H1 (cell line): Measurements from ENCODE around the gene ILK.

Source experiments
- HDAC2 ChIP-seq, 2 experiments: fragments of 300-600 bp in 1 of 2; sonication (generic) in 1 of 2; IDR thresholded peaks; 2 replicates each; pipeline ENCODE4 v1.6.1; 2011 to 2012; ENCODE audit warnings: low read depth in 2 of 2, low read length in 2 of 2, mild to moderate bottlenecking in 2 of 2, moderate library complexity in 2 of 2, borderline replicate concordance in 1 of 2, inconsistent platforms in 1 of 2
- JUN ChIP-seq: IDR thresholded peaks from 2 replicates; pipeline ENCODE4 v1.6.1; 2011; ENCODE audit warnings: low read depth, mild to moderate bottlenecking, improper control_type of control experiment, low read length
- RXRA ChIP-seq: IDR thresholded peaks from 2 replicates; pipeline ENCODE4 v1.6.1; 2011; ENCODE audit warnings: low read depth, mild to moderate bottlenecking, low read length, moderate library complexity; ENCODE audit not compliant: insufficient read depth
- SIX5 ChIP-seq: IDR thresholded peaks from 2 replicates; pipeline ENCODE4 v1.6.1; 2011; ENCODE audit warnings: mild to moderate bottlenecking, low read depth, low read length
- TF ChIP-seq, protein P1 (sequence below), 3 experiments: IDR thresholded peaks; 1 replicate in 2 of 3; 2 replicates in 1 of 3; pipeline versions ENCODE4 v1.5.1 to v1.6.1; 2011; ENCODE audit warnings: low read length in 3 of 3, mild to moderate bottlenecking in 3 of 3, inconsistent platforms in 2 of 3, low read depth in 1 of 3, moderate library complexity in 1 of 3; ENCODE audit not compliant: insufficient read depth in 1 of 3; ENCODE audit errors: control extremely low read depth in 1 of 3

DNA sequence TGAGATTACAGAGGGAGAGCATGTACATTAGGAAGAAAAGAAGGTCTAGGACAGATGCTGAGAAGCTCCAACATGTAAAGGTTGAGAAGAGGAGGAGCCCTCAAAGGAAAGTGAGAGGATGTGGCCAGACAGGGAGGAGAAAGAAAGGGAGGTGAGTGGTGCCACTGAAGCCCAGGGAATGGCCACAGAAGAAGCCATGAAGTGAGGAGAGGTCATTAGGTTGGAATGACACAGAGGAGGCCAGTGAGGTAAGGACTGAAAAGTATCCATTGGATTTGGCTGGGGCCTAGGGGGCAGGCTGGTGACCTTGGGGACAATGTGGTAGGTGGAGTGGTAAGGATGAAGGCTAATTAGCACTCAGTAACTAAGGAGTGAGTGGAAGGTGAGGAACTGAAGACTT is 55.1 kb downstream of the ILK start:
- TF ChIP-seq, protein P1, sequence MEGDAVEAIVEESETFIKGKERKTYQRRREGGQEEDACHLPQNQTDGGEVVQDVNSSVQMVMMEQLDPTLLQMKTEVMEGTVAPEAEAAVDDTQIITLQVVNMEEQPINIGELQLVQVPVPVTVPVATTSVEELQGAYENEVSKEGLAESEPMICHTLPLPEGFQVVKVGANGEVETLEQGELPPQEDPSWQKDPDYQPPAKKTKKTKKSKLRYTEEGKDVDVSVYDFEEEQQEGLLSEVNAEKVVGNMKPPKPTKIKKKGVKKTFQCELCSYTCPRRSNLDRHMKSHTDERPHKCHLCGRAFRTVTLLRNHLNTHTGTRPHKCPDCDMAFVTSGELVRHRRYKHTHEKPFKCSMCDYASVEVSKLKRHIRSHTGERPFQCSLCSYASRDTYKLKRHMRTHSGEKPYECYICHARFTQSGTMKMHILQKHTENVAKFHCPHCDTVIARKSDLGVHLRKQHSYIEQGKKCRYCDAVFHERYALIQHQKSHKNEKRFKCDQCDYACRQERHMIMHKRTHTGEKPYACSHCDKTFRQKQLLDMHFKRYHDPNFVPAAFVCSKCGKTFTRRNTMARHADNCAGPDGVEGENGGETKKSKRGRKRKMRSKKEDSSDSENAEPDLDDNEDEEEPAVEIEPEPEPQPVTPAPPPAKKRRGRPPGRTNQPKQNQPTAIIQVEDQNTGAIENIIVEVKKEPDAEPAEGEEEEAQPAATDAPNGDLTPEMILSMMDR (IDR thresholded peaks at IDR 0.05; ENCODE audit: control extremely low read depth in 1 of 3, insufficient read depth in 1 of 3, low read depth in 1 of 3, low read length in 3 of 3): no peak
- no peak for TF ChIP-seq RXRA
- no peak for TF ChIP-seq SIX5
- TF ChIP-seq HDAC2 (IDR thresholded peaks at IDR 0.05; ENCODE audit: borderline replicate concordance in 1 of 2, low read depth in 2 of 2, low read length in 2 of 2): no peak
- TF ChIP-seq JUN: no peak
